IPS-20b (cell line): ENCODE results near the gene PRR5L.
A peak's percentile ranks its signal among the peaks of the same experiment; 100 is the strongest.

ENCODE experiments used
- H3K27ac ChIP-seq: one replicate; pipeline ENCODE4 v1.5.1; 2013; ENCODE audit warnings: low read length
- H3K27me3 ChIP-seq: 2 replicates; pipeline ENCODE4 v1.6.1; 2013; ENCODE audit warnings: mild to moderate bottlenecking, low read length, inconsistent platforms; ENCODE audit not compliant: insufficient read depth
- H3K36me3 ChIP-seq: 2 replicates; pipeline ENCODE4 v1.6.1; 2013; ENCODE audit warnings: low read depth, mild to moderate bottlenecking, inconsistent platforms, low read length, moderate library complexity; ENCODE audit not compliant: insufficient read depth
- H3K4me1 ChIP-seq: 2 replicates; pipeline ENCODE4 v1.6.1; 2013; ENCODE audit warnings: mild to moderate bottlenecking, control low read depth, inconsistent platforms, low read length, moderate library complexity; ENCODE audit not compliant: insufficient read depth
- H3K4me3 ChIP-seq: 2 replicates; pipeline ENCODE4 v1.5.1; 2013; ENCODE audit warnings: mild to moderate bottlenecking, low read length, inconsistent platforms
- H3K9ac ChIP-seq: 2 replicates; pipeline ENCODE4 v1.6.1; 2013; ENCODE audit warnings: low read depth, mild to moderate bottlenecking, inconsistent platforms, low read length, moderate library complexity
- H3K9me3 ChIP-seq: 2 replicates; pipeline ENCODE4 v1.6.1; 2013; ENCODE audit warnings: mild to moderate bottlenecking, low read depth, low read length, inconsistent platforms; ENCODE audit not compliant: insufficient read depth

Gene PRR5L

GRCh38 chr11:36485298-36486002 is 189.4 kb downstream of the PRR5L start:
- Histone ChIP-seq H3K9me3 (no peaks in the 10 kb centered on the region), H3K36me3 (peaks cover 37% of the 10 kb centered on the region), H3K4me3 (no peak overlapping the region), H3K4me1 (no peaks in the 10 kb centered on the region), H3K27me3 (no peaks in the 10 kb centered on the region), H3K27ac (no peak overlapping the region), H3K9ac (no peak overlapping the region)

- no peaks in the 10 kb centered on the region for H3K27me3 ChIP-seq
- no peaks in the 10 kb centered on the region for H3K4me1 ChIP-seq
- H3K4me3 ChIP-seq, result no peak overlapping the region
- H3K27ac ChIP-seq, result no peak overlapping the region
- peaks cover 58% of the 10 kb centered on the region for H3K36me3 ChIP-seq
- H3K9me3 ChIP-seq, result no peaks in the 10 kb centered on the region
- no peak overlapping the region for H3K9ac ChIP-seq
Measured at GRCh38 chr11:36487619-36488018, 191.5 kb downstream of the PRR5L start.

- Histone ChIP-seq H3K4me1 (no peaks in the 10 kb centered on the region), H3K9me3 (no peaks in the 10 kb centered on the region), H3K9ac (no peak overlapping the region), H3K4me3 (no peak overlapping the region), H3K36me3 (peaks cover 58% of the 10 kb centered on the region), H3K27me3 (no peaks in the 10 kb centered on the region), H3K27ac (no peak overlapping the region)
Measured at GRCh38 chr11:36488096-36488495, 192.0 kb downstream of the PRR5L start.

DNA sequence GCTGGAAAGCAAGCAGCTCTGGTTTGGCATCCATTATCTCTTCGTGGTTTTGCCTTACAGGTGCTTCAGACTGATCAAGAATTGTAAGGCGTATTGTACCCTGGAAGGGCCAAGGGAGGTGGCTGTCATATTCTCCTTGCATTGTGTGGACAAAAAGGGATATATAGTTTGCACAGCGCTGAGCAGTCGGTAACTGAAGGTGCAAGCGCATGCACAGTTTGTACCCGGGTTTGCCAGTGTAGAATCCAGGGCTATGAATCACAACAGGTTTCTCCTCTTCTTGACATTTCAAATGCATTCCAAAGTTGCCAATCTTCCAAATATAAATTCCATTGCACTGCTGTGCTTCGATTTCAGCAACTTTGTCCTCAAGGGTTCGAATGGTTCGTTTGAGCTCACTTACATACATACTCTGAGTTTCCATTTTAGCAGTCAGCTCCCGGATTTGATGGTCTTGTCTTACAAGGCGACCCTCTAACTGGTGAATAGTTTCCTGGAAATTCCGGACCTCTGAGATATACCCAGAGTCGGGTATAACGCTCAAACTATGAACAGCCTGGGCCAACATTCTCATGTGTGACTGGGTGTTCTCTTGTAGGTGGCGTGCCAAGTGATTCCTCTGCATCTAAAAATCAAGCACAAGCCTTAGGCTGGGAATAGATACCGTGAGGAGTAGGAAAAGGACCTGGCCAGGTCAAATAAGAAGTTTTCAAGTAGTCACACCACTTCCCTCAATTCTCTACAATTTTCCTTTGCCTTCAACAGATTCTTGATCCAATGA is 194.1 kb downstream of the PRR5L start:
- Histone ChIP-seq H3K36me3 (peaks cover 66% of the 10 kb centered on the region), H3K9ac (no peak overlapping the region), H3K4me1 (no peaks in the 10 kb centered on the region), H3K9me3 (no peaks in the 10 kb centered on the region), H3K27me3 (no peaks in the 10 kb centered on the region), H3K27ac (no peak overlapping the region), H3K4me3 (no peak overlapping the region)

DNA sequence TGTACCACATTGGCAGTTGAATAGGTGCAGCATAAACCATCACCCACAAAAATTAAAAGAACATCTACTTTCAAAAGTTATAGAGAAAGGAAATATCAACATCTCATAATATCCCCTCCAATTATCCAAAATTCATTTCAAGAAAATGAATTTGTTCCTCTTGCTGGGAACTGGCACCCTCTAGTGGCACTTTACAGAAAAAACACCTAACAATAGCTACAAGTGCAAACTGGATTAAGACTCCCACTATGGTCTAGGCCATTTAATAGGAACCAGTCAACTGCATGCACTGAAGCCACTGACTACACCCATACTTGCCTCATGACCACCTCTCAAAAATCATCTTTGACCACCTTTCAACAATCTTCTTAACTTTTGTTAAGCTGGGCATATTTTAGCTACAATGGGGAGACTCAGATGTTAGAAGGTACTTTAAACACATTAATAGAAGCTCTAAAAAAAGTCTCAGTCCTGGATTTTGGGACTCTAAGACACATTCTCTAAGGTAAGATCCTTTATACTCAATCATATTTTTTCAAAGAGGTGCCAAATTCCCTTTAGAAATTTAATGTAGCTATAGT is 196.7 kb downstream of the PRR5L start:
- Histone ChIP-seq H3K27ac (no peak overlapping the region), H3K4me1 (no peaks in the 10 kb centered on the region), H3K9me3 (no peaks in the 10 kb centered on the region), H3K27me3 (no peaks in the 10 kb centered on the region), H3K4me3 (no peak overlapping the region), H3K36me3 (peaks cover 75% of the 10 kb centered on the region), H3K9ac (no peak overlapping the region)

DNA sequence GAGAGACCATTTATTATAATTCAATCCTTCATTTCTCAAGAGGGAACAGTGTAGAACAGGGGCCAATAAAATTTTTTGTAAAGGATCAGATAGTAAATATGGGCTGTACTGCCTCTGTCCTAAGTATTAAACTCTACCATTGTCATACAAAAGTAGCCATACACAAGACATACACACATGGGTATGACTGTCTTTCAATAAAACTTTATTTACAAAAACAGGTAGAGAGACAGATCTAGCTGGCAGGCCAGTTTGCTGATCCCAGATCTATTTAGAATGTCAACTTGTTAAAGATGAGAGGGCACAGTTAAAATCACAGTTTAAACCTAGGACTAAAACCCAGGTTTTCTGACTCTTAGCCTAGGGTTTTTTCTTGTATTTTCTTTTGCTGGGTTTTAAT is 197.2 kb downstream of the PRR5L start:
- Histone ChIP-seq H3K36me3 (peaks cover 80% of the 10 kb centered on the region), H3K27ac (no peak overlapping the region)

DNA sequence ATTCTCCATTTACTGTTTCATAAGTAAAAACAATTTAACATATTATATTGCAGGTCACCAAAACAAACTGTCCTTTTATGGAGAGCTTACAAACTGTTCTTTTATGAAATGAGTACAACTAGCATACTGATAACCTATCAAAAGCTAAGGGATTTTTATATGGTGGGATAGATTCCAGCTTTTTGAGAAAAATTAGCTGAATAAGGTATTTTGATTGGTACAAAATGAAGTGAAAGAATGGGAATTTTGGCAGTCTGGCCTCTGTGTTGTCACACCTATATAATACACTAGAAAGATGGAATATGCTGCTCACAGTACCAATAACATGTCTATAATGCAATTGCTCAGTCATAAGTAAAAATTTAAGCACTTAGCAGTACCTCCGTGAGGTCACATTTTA is 202.6 kb downstream of the PRR5L start:
- Histone ChIP-seq H3K27ac (no peak overlapping the region), H3K27me3 (no peaks in the 10 kb centered on the region), H3K9me3 (no peaks in the 10 kb centered on the region), H3K36me3 (peaks cover 63% of the 10 kb centered on the region), H3K9ac (no peak overlapping the region), H3K4me1 (no peaks in the 10 kb centered on the region; the same call in 1 of the 2 replicates), H3K4me3 (no peak overlapping the region)

More for the DNA sequence above, 197.2 kb downstream of the PRR5L start:
- H3K4me3 ChIP-seq, result no peak overlapping the region
- no peaks in the 10 kb centered on the region for H3K9me3 ChIP-seq
- no peaks in the 10 kb centered on the region for H3K4me1 ChIP-seq
- H3K27me3 ChIP-seq, result no peaks in the 10 kb centered on the region
- no peak overlapping the region for H3K9ac ChIP-seq

DNA sequence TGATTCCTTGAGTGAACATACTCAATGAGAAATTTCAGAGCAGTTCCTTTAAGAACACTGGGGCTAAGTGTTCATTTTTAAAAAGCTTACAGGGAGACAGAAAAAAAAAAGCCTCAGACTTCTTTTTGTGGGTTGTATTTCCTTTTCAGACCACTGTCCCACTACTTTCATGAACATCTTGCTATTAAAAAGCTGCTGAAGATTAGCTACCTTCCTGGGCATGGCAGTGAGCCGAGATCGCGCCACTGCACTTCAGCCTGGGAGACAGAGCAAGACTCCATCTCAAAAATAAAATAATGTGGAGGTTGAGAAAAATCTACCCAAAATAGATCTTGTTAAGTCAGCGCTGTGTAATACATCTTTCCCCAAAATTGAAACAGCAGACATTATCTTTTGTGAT is 203.2 kb downstream of the PRR5L start:
- Histone ChIP-seq H3K36me3 (peaks cover 57% of the 10 kb centered on the region), H3K27me3 (no peaks in the 10 kb centered on the region), H3K4me1 (no peaks in the 10 kb centered on the region; the same call in 1 of the 2 replicates), H3K9ac (no peak overlapping the region), H3K27ac (no peak overlapping the region), H3K9me3 (no peaks in the 10 kb centered on the region), H3K4me3 (no peak overlapping the region)

GRCh38 chr11:36500315-36500721 is 204.2 kb downstream of the PRR5L start:
- H3K36me3 ChIP-seq, result peaks cover 50% of the 10 kb centered on the region
- no peaks in the 10 kb centered on the region for H3K9me3 ChIP-seq
- no peak overlapping the region for H3K27ac ChIP-seq
- no peak overlapping the region for H3K9ac ChIP-seq
- no peak overlapping the region for H3K4me3 ChIP-seq
- no peaks in the 10 kb centered on the region for H3K27me3 ChIP-seq
- H3K4me1 ChIP-seq, result no peaks in the 10 kb centered on the region; the same call in 1 of the 2 replicates

DNA sequence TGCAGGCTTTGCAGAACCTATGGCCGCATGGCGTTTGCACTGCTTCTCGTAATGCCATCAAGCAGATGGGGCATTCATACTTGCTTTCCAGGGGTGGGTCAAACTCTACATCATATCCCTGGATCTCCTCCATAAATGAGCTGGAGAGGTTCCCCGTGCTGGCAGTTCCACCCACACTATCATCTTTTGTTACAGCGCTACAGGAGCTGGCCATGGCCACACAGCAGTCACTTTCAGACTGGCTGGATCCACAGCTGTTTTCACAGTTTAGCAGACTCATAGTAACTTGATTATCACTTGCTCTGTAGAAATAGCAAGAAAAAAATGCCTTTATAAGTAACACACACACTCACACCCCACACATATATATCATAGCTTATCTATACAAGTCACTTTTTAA is 205.1 kb downstream of the PRR5L start:
- H3K27me3 ChIP-seq, result no peaks in the 10 kb centered on the region
- no peak overlapping the region for H3K9ac ChIP-seq
- no peak overlapping the region for H3K4me3 ChIP-seq
- no peak overlapping the region for H3K27ac ChIP-seq
- H3K9me3 ChIP-seq, result no peaks in the 10 kb centered on the region
- H3K36me3 ChIP-seq, result peaks cover 41% of the 10 kb centered on the region
- no peaks in the 10 kb centered on the region; the same call in 1 of the 2 replicates for H3K4me1 ChIP-seq

GRCh38 chr11:36507824-36508489 is 211.9 kb downstream of the PRR5L start:
- no peak overlapping the region for H3K27ac ChIP-seq
- H3K9ac ChIP-seq, result no peak overlapping the region
- peak overlapping the region; percentile 87 for H3K4me3 ChIP-seq
- H3K27me3 ChIP-seq, result peaks cover 15% of the 10 kb centered on the region; the same call in 1 of the 2 replicates
- peaks cover 7% of the 10 kb centered on the region; the same call in 1 of the 2 replicates for H3K4me1 ChIP-seq
- H3K36me3 ChIP-seq, result no peaks in the 10 kb centered on the region
- no peaks in the 10 kb centered on the region for H3K9me3 ChIP-seq
